Stimulated activated CD4-positive, alpha-beta T cell treated with anti-CD3 and anti-CD28 coated beads, Interleukin-1b, Interleukin-23, amount 100 ng/mL, for 48 hours (primary cell): ENCODE results near the gene C15orf40.
"Not testable (repeated sequence)": the region's sequence is repeated elsewhere in the genome, so short reads cannot be mapped to it uniquely, and the experiment has no call there.

Experiments used
- DNase-seq: peaks from one replicate; pipeline ENCODE4 v3.0.0-alpha.2; 2020

C15orf40 gene

DNA sequence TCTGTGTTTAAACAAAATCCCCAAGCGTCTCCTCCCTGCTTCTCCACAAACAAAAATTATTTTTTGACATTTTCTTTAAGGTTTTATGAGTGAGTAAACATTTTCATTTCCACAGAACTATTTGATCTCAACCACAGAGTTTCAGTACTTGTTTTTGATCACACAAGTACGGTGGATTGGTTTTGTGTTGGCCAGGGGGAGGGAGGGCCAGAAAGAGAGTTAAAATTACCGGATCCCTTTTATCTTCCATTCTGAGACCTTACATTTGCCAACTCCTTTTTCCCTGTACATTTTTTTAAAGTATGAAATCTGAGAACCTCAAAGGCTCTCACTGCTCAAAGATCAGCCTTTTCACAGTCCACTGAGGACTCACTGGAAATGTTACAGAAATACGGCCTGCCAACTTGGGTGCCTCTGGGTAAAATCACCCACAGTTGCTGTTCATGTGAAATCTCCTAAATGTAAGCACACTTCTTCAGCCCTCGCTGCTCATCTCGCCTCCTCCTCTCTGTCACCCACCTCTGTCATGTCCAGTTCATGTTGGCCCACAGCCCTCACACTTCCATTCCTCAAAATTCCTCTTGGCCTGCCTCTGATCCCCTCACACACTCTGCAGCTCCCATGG, 60.6 kb downstream of the C15orf40 start:
- DNase-seq, result no peak

DNA sequence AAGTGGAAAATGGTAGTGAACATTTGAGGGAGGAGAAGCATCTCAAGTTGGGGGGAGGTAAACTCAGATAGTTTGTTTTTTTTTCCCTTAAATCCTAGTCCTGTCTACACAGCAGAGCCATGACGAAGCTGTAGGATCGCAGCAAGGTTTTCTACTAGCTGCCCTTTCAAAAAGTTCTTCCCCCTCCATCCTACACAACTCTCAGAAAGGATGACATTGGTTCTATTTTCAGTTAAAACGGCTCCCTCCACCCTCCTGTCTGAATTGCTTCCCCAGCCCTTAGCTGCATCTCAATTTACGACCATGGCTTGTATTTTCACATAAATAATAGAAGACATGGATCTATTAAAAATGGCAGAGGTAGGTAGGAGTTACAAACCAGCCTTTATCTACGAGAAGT, 61.1 kb downstream of the C15orf40 start:
- no peak for DNase-seq

DNA sequence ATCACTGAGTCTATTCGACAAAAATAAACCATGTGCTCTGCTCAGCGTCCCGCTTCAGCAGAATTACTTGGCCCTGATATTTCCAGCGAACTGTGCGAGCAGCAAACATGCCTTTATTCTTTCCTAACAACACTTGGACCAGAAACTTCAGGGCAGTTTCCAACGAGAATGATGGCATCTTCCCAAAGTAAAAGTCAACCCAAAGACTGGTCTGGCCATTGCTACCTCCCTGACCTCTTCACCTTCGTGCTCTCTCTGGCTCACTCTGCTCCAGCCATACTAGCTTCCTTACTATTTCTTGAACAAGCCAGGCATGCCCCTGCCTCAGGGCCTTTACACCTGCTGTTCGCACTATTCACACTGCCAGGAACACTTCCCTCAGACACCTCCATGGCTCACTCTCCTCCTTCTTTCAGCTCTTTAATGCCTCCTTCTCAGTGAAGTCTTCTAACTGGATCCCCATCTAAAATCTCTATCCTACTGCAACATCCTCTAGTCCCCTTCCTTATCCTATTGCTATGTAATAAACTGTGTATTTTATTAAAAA, 65.2 kb downstream of the C15orf40 start:
- DNase-seq, result no peak

DNA sequence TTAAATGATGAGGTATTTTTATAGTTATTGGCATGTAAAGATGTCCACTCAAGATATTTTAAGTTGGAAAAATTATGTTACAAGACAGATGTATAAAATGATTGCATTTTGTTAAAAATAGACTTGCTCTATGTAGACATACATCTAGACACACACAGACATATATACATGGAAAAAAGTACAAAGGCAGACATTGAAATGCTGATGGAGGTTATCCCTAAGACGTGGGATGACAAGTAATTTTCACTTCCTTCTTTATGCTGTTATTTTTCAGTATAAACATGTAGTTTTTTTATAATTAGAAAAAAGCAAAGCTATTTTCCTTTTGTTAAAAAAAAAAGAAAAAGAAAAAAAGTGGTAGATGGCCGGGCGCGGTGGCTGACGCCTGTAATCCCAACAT, 66.1 kb downstream of the C15orf40 start:
- DNase-seq, result no peak

DNA sequence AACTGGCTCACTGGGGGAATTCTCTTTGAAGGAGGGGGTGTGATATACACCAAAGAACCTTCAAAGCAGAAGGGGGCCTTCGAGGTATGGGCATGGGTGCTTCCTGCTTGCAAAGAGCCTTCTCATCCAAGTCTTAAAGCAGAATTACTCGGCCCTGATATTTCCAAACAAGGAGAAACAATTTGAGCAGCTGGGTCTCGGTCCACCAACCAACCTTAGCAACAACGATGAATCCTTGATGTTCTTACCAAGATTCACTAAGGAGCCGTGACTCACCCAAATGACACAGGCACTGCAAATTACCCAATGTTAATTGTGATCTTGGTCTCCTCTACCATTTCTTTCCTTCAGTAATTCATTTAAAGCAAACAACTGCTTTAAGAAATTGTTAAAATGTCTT, 66.6 kb downstream of the C15orf40 start:
- DNase-seq, result no peak

DNA sequence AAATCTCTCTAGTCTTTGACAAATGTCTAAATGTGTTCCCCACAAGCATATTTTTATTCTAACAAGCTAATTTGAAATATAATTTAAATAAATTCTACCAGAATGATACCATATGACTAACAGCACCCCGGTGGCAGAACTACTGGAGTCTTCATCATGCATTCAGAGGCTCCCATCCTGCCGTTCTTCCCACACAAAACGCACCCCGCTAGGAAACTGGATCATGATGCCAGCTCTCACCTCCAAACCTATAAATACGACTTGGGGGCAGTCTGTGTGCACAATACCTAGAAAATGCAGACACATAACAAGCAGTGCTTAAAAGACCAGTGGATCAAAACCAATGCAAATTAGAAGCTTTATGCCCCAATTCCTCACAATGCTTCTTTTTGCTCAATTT, 67.4 kb downstream of the C15orf40 start:
- DNase-seq, result no peak

DNA sequence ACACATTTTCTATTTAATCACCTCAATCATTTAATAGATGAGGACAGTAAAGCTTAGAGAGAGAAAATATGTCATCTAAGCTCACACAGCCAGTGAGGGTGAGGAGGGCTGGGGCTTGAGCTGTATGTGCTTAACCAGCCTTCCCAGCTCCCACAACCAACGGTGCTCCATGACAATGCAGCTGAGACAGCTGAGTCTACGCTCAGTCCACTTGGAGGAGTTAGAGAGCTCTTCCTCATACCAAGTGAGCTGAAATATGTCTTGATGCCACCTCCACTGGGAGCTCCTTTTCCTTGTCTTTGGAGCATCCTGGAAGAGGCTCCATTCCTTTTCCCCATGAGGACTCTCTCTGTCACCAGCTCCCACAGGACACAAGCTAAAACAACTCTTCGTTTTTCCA, 68.3 kb downstream of the C15orf40 start:
- DNase-seq, result no peak

DNA sequence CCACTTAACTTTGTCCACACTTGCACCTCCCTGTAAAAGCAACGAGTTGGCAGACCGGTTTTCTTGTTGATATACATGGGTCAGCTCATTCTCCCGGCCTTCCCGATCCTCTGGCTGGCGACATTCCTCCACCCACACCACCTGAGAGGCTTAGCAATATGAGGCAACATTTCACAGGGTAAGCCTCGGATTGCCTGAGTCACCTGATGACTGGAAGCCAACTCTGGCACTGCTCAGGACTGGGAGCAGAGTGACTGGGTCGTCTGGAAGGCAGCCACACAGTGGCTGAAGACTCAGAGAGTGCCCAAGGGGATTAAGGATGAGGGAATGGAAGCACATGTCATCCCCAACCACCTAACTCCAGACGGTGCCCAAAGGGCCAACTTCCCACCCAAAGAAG, 68.7 kb downstream of the C15orf40 start:
- no peak for DNase-seq

DNA sequence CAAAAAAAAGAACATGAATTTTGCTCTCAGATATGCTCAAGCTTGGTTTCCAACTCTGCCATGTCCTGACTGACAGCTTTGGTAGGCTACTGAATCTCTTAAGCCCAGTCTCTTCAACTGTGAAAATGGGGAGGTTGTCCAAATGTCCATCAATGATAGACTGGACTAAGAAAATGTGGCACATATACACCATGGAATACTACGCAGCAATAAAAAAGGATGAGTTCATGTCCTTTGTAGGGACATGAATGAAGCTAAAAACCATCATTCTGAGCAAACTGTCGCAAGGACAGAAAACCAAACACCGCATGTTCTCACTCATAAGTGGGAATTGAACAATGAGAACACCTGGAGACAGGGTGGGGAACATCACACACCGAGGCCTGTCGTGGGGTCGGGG, 71.8 kb downstream of the C15orf40 start:
- not testable (repeated sequence) for DNase-seq
